ENCODE results near the gene SFTA2.

The SFTA2 gene

DNA sequence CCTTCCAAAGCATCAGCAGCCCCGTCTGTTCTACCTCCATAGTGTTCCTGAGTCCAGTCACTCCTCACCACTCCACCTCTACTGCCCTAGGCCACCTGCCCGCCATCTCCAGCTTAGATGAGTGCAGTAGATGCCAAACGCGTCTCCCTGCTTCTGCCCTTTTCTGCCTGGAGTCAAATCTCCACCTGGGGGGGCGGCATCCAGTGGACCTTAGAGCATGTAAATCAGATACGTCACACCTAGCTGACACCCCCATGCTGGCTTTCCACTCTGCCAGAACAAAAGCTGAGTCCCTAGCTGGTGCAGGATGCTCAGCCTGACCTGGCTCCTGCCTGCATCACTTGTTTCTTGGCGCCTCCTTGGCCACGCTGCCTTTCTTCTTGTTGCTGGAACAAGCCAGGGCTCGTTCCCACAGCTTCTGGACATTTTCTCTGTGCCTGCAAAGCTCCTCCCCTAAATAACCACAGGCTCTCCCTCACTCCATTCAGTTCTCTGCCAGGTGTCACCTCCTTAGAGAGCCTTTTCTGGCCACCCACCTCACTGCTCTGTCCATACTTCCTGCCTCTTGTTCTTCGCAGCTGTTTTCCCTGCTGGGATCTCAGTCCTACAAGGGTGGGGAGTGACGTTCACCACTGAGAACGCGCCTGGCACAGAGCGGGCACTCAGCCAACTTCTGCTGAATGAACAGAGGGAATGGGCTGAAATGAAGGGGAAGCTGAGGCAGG lies 41.9 kb downstream of the SFTA2 start:
- no peak for DNase-seq

DNA sequence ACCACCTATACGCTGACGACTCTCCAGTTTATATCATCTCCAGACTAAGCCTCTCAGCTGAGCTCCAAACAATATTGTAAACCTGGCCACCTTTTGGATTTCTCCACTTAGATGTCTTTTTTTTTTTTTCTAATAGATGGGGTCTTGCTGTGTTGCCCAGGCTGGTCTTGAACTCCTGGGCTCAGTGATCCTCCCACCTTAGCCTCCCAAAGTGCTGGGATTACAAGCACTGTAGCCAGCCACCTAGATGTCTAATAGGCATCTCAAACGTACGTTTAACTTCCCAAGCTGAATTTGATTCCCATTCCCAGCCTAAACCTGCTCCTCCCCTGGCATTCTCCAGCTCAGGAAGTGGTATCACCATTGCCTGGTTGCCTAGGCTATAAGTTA lies 42.5 kb downstream of the SFTA2 start:
- DNase-seq = no peak

GRCh38 chr6:30888816-30889495 lies 43.0 kb downstream of the SFTA2 start:
- DNase-seq = no peak

GRCh38 chr6:30887901-30888815 lies 43.8 kb downstream of the SFTA2 start:
- no peak for DNase-seq

DNA sequence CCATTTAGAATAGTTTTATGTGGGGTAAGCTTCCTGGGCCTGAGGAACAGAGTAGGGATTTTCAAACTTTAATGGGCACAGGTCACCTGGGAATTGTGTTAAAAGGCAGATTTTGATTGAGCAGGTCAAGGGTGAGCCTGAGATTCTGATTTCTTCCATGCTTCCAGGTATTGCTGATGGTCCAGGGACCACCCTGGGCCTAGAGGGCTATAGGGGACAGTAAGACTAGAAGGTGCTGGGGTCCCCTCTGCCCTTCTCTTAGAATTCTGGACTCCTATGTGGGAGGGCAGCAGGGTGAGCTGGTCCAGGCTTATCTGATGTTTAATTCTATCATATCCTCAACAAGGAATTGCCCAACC lies 45.1 kb downstream of the SFTA2 start:
- DNase-seq = no peak

DNA sequence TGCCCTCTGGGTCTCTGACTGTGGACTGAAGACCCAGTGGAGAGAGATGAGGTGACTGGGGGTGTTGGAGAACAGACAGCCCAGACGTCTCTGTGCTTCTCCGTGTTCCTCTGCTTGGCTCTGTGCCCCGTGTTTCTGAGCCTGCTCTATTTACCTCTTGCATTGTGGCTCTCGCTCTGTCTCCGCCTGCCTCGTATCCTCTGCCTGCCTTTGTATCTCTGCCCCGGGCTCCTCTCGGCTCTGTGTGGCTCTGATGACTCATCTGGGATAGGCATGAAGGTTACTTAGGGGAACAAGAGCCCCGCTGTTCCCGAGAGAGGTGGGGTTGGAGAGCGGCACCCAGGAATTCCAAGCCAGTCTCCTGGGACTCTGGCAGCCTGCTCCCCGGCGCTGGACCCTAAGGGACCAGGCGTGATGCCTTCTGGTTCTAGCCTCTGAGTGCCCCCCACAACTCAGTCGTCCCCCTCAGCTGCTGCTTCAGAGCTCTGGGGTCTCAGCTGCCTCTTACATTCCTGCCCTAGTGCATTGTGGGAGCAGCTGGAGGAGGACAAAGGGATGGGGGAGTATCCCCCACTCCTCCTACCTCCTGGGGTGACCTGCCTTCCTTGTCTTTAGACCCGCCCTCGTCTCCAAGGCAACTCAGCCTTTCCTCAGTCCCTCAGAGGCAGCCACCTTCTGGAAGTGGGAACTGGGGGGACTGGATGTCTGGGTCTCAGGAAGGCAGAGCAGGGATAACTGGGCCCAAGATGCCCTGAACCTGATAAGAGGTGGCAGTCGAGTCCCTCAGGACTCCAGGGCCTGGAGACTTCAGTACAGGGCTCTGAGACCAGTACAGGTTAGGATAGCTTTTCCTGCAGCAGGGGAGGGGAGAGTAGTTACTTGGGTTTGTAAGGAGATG lies 45.7 kb downstream of the SFTA2 start:
- DNase-seq = no peak

DNA sequence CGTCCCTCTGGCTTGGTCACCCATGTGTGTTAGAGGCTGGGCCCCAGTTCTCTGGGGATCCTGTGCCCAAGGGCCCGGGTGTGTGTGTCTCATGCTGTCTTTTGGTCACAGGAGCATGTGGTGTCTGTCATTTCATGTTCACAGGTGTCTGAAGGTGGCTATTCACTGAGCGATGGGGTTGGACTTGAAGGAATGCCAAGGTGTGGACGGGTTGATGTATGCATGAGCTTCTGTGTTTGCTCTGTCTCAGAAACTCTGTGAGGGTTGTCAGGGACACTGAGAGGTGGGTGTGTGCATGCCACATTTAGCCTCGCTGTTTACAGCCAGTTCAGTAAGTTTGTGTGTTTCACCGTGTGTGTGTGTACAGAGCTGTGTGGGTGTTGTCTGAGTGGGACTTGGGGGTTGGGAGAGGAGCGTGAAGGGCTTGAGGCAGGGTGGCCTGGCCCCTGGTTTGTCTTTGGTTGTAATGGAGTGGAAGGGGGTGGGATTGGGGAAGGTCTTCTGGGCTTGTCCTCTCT lies 46.4 kb downstream of the SFTA2 start:
- no peak for DNase-seq

DNA sequence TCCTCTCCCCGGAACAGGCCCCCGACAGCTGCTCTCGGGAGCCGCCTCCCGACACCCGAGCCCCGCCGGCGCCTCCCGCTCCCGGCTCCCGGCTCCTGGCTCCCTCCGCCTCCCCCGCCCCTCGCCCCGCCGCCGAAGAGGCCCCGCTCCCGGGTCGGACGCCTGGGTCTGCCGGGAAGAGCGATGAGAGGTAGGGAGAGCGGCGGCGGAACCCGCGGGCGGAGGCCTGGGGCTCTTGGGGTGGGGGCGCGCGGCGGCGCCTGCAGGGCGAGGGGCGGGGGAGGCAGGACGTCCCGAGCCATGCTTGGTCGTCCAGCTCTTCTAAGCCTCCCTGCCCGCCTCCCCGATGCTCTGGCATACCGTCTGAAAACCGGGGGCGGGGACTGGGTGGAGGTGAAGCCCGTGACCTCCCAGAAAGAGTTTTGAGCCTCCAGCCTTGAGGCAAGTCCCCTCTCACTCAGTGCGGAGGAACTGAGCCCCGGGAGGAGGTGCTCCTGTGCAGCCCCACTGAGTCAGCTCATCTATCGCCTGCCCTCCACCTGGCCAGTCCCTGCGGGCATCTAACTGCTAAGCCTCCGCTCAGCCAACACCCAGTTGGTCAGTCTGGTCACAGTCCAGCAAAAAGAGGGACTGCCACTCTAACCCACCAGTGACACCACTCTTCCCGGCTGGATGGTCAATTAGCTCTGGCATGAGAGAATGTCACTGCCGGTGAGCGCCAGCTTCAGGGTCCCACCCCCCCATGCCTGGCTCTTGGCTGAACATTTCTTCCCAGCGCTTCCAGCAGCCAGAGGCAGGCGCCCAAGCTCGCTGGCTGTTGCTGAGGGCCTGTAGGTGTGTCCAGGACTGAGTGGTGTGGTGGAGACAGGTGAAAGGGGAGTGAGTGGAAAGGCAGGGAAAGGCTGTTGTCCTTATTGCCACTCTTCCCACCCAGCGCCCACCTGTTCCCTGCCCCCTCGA lies 47.2 kb downstream of the SFTA2 start:
- DNase-seq = peak in 4 of 5 experiments; percentile 13 to 18 (median 16)

- DNase-seq = peak; percentile 18 to 31 (median 30)
These were observed 48.1 kb downstream of the SFTA2 start, which contains the start of gene DDR1 for GRCh38 chr6:30883685-30884520. DDR1 (plus strand) TSS chr6:30884519; CDS start chr6:30888730, 4,211 bp downstream.

DNA sequence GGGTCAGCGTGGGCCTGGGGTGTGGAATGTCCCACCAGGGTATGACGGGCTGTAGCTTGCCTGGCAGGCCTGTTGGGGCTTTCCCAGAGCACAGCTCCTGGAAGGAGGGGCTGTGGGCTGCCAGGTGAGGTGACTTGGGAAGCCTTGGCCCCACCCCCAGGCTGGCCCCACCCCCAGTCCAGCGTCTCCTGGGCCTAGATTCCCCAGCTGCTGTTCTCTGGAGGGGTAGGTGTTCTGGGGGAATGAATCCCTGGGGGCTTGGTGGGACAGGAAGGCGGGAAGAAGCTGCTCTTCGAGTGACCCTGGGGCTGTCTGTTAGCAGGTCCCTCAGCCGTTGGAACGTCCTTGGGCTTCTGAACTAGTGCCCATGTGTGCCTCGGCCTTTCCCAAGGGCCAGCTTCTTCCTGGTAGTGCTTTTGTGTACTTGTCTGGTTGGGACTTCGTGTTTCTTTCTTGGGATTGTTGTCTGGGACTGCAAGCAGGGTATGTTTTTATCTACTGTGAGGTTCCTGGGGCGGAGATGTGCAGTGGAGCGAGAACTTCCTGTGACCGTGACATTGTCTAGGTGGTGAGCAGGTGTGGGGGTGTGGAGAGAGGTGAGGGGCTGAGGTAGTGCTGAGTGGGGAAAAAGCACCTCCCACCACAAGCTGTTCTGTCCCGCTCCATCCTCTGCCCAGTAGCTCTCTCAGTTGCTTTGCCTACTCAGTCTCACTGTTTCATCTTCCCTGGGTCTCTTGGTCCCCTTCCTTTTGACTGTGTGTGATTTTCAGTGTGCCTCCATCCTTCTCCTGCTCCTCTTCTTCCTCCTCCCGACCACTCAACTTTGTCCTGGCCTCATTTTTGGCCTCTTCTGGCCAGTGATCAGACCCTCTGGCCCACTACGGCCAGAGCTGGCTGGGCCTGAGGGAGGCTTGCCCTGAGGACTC lies 48.9 kb downstream of the SFTA2 start:
- DNase-seq = no peak

DNA sequence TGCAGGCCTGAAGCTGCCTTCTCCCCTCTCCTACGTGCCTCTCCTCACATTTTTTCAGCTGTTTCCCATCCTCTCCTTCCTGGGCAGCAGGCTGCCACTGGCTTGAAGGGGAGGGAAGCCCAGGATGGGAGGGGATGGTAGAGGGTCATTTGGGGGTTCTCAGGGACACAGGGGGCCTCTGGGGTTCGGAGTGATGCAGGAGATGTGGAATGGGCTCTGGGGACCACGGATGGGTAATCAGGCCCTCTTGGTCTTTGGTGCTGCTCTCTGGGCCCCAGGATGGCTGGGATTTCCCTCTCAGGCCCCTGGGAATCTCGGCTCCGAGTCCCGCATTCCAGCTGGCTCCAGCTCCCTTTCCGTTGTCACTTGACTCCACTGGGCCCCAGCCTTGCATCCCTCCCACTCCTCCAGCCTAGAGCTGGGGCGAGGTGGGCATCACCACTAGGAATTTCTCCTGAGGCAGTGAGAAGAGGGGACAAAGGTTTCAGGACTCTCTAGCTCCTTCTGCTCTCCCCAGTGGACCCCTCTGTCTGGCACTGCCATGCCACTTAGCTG lies 49.7 kb downstream of the SFTA2 start:
- DNase-seq = no peak

GRCh38 chr6:30881392-30882203 lies 50.4 kb downstream of the SFTA2 start:
- DNase-seq = no peak

All from T-helper 2 cell (primary cell).